OCI-LY7 (cell line): ENCODE data around the gene CDC42EP1. TPM values are rescaled to one million over a fixed set of nuclear protein-coding genes. Genes with fewer than 3 reads are reported as not detected.

Experiments used
- BruUV-seq: library from RNA; stranded (reverse); fragments of 400-500 nt; replicated peaks from 2 replicates; lab custom pipeline; 2021; lab: Mats Ljungman, UMichigan
- CTCF ChIA-PET: fragments of 300-600 bp; sonication (Branson Sonifier 250); formaldehyde crosslinking; loops from one replicate; lab custom pipeline; 2022; ENCODE audit warnings: antibody characterized with exemption; ENCODE audit not compliant: unreplicated experiment; lab: Charles Lee
- POLR2A ChIA-PET: fragments of 300-600 bp; sonication (Branson Sonifier 250); formaldehyde crosslinking; loops from one replicate; lab custom pipeline; 2022; ENCODE audit warnings: antibody characterized with exemption; lab: Charles Lee
- DNase-seq: peaks from one replicate; pipeline ENCODE4 v3.0.0-alpha.2; 2015; ENCODE audit warnings: low spot score
- H2AFZ ChIP-seq: fragments of 200-600 bp; sonication (generic), shearing (Covaris generic); 2 replicates; pipeline ENCODE4 v1.6.1; 2014; ENCODE audit warnings: mild to moderate bottlenecking, antibody characterized with exemption, low read length, moderate library complexity
- H3K27ac ChIP-seq: fragments of 200-600 bp; sonication (generic); 2 replicates; pipeline ENCODE4 v1.5.1; 2014; ENCODE audit warnings: mixed run types, low read depth, mild to moderate bottlenecking, moderate library complexity, low read length, inconsistent platforms; ENCODE audit not compliant: poor library complexity, severe bottlenecking
- H3K36me3 ChIP-seq: fragments of 200-600 bp; sonication (generic); 2 replicates; pipeline ENCODE4 v1.6.1; 2014; ENCODE audit warnings: mild to moderate bottlenecking, antibody characterized with exemption, low read length, moderate library complexity, mixed read lengths; ENCODE audit not compliant: insufficient read depth
- H3K4me1 ChIP-seq: fragments of 200-600 bp; sonication (generic); 2 replicates; pipeline ENCODE4 v1.5.1; 2014; ENCODE audit warnings: mild to moderate bottlenecking, low read length; ENCODE audit not compliant: insufficient read depth, poor library complexity, severe bottlenecking
- H3K4me2 ChIP-seq: fragments of 200-600 bp; sonication (generic); 2 replicates; pipeline ENCODE4 v1.6.1; 2014; ENCODE audit warnings: mild to moderate bottlenecking, low read length
- H3K4me3 ChIP-seq: fragments of 200-600 bp; sonication (generic); 2 replicates; pipeline ENCODE4 v1.5.1; 2014; ENCODE audit warnings: mild to moderate bottlenecking, low read depth, low read length; ENCODE audit not compliant: poor library complexity, severe bottlenecking
- H3K79me2 ChIP-seq: fragments of 200-600 bp; sonication (generic); 2 replicates; pipeline ENCODE4 v1.6.1; 2016; ENCODE audit warnings: low read depth, mild to moderate bottlenecking, low read length, moderate library complexity, mixed read lengths; ENCODE audit not compliant: insufficient read depth
- H3K9me2 ChIP-seq: fragments of 200-600 bp; sonication (generic); 2 replicates; pipeline ENCODE4 v1.6.1; 2016; ENCODE audit warnings: mild to moderate bottlenecking, low read length, mixed read lengths; ENCODE audit not compliant: insufficient read depth
- H3K9me3 ChIP-seq: fragments of 200-600 bp; sonication (generic); 2 replicates; pipeline ENCODE4 v1.6.1; 2014; ENCODE audit warnings: mild to moderate bottlenecking, mixed run types, low read length, mixed read lengths
- H4K20me1 ChIP-seq: fragments of 200-600 bp; sonication (generic); 2 replicates; pipeline ENCODE4 v1.6.1; 2014; ENCODE audit warnings: mild to moderate bottlenecking, antibody characterized with exemption, low read length, moderate library complexity, mixed read lengths; ENCODE audit not compliant: insufficient read depth
- CTCF ChIP-seq: fragments of 200-600 bp; sonication (generic); conservative IDR thresholded peaks from 2 replicates; pipeline ENCODE4 v1.5.1; 2014; ENCODE audit warnings: mild to moderate bottlenecking, antibody characterized with exemption, low read length, moderate library complexity, mixed read lengths
- EZH2phosphoT487 ChIP-seq: fragments of 200-600 bp; sonication (generic); IDR thresholded peaks from 2 replicates; pipeline ENCODE4 v1.6.1; 2018; ENCODE audit warnings: low read depth, borderline replicate concordance, mild to moderate bottlenecking, mixed run types, antibody characterized with exemption, low read length, moderate library complexity, mixed read lengths
- intact Hi-C: fragments of 100-400 bp; cut with micrococcal nuclease; formaldehyde crosslinking; loops from one replicate; pipeline ENCODE4 v1.10.0; 2022; ENCODE audit not compliant: unreplicated experiment
- total RNA-seq, 2 experiments: library from RNA; depleted of rRNA in 1 of 2; stranded (reverse); fragments of >200 nt in 1 of 2; shearing (Covaris generic) in 1 of 2; gene quantifications; 2 replicates each; pipeline ENCODE4 v1.2.3, GENCODE V29; 2014 to 2022

CDC42EP1 gene
- total RNA-seq, 2 experiments from 2014 or later = not detected

DNA sequence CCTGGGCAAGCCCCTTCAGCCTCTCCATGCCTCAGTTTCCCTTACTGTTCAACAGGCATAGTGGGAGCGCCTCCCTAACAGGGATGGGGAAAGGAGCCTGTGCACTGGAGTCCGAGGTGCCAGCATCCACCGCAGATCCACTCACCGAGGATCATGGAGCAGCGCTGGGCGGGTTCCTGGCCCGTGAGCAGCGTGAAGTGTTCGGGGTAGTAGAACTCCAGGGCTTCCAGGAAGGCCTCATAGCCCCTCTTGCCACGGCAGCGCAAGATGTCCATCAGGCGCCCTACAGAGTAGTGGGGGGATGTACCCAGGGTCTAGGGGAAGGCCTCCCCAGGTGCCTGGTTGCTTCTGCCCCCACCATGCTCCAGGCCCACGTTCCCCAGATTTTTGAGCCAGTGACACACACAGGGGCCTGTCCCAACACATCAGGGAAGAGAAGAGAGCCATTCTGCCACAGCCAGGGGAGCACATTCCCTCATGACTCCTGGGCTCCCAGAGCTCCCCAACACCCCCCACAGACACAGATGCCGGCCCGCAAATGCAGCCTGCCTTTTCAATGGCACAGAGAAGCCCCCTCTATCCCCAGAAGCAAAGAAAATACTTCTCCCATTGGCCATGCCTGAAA, 42.3 kb upstream of the CDC42EP1 start:
- no peak overlapping the region for H3K27ac ChIP-seq
- no peaks in the 10 kb centered on the region for H3K9me2 ChIP-seq
- ChIA-PET CTCF (no interaction called here), POLR2A (no interaction called here)
- no peaks in the 10 kb centered on the region for H3K4me1 ChIP-seq
- no peaks in the 10 kb centered on the region for H3K9me3 ChIP-seq
- no peaks in the 10 kb centered on the region for H4K20me1 ChIP-seq
- H2AFZ ChIP-seq = no peak overlapping the region
- H3K4me2 ChIP-seq = no peak overlapping the region
- no peak for TF ChIP-seq EZH2phosphoT487
- TF ChIP-seq CTCF = no peak
- no TSS peak for BruUV-seq
- intact Hi-C loops = no loop called here
- H3K36me3 ChIP-seq = no peaks in the 10 kb centered on the region
- no peak overlapping the region for H3K4me3 ChIP-seq
- no peak for DNase-seq
- H3K79me2 ChIP-seq = no peaks in the 10 kb centered on the region

DNA sequence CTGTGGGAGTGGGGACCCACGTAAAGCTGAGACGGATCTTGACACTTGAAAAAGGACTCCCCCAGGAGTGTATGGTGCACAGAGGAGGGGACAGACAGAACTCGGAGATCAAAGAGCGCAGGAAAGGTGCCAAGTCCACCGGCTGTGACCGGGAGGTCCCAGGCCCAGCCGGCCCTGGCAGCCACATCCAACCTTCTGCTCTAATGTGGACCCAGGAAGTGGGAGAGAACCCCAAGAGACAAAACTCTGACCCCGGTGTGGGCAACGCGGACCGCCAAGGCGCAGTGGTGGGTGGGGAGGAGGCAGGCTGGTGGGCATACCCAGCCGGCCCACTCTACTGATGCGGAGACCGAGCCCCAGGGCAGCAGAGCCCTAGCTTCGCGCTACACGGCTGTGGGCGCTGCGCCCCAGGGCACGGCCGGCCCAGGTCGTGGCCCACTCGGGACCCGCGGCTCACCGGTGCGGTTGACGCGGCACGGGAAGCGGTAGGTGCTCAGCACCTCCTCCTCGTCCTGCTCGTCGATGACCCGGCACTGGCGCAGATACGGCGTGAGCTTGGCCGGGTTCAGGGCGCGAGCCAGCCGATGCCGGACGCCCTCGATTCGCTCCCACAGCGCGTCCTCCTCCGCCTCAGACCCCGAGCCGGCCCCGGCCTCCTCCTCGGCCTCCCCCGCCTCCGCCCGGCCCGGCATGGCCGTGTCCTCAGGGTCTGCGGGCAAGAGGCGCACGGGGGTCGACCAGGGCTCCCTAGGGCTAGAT, 41.6 kb upstream of the CDC42EP1 start:
- Histone ChIP-seq H3K36me3 (no peaks in the 10 kb centered on the region), H3K27ac (no peak overlapping the region), H3K4me3 (no peak overlapping the region), H3K9me3 (no peaks in the 10 kb centered on the region), H4K20me1 (no peaks in the 10 kb centered on the region), H3K4me1 (no peaks in the 10 kb centered on the region), H3K79me2 (no peaks in the 10 kb centered on the region), H3K4me2 (no peak overlapping the region), H2AFZ (no peak overlapping the region), H3K9me2 (no peaks in the 10 kb centered on the region)
- ChIA-PET POLR2A (no interaction called here), CTCF (no interaction called here)
- TF ChIP-seq EZH2phosphoT487 = no peak
- no peak for TF ChIP-seq CTCF
- DNase-seq = no peak
- BruUV-seq = no TSS peak
- intact Hi-C loops = no loop called here
